CD14-positive monocyte (primary cell): ENCODE data around the gene SYT13. TPM values are rescaled to one million over a fixed set of nuclear protein-coding genes. Genes with fewer than 3 reads are reported as not detected.

ENCODE experiments used
- DNase-seq, 3 donors: peaks; one replicate each; pipeline ENCODE4 v3.0.0-alpha.2; 2011 to 2022
- H2AFZ ChIP-seq: 2 replicates; pipeline ENCODE4 v1.6.0; 2012; ENCODE audit warnings: mild to moderate bottlenecking, low read depth, low read length, inconsistent platforms; ENCODE audit not compliant: insufficient read depth, poor library complexity, severe bottlenecking
- H3K27ac ChIP-seq, 2 donors: 1 replicate in 1 of 2; 2 replicates in 1 of 2; pipeline ENCODE4 v1.5.1; 2012 to 2013; ENCODE audit warnings: low read length in 2 of 2, control low read depth in 1 of 2, inconsistent platforms in 1 of 2, low read depth in 1 of 2, mild to moderate bottlenecking in 1 of 2
- H3K27me3 ChIP-seq, 2 donors: one replicate each; pipeline versions ENCODE4 v1.6.0 to v1.6.1; 2011 to 2013; ENCODE audit warnings: low read length in 2 of 2; ENCODE audit not compliant: control insufficient read depth in 2 of 2, insufficient read depth in 2 of 2
- H3K36me3 ChIP-seq, 2 donors: replicated peaks in 1 of 2; 1 replicate in 1 of 2; 2 replicates in 1 of 2; pipeline versions ENCODE4 v1.5.1 to v1.6.1; 2012 to 2013; ENCODE audit warnings: low read length in 2 of 2, control low read depth in 1 of 2, inconsistent platforms in 1 of 2, mild to moderate bottlenecking in 1 of 2; ENCODE audit not compliant: insufficient read depth in 2 of 2, control insufficient read depth in 1 of 2
- H3K4me1 ChIP-seq, 2 donors: 1 replicate in 1 of 2; 2 replicates in 1 of 2; pipeline versions ENCODE4 v1.5.1 to v1.6.1; 2012 to 2013; ENCODE audit warnings: low read length in 2 of 2, control low read depth in 1 of 2, inconsistent platforms in 1 of 2, mild to moderate bottlenecking in 1 of 2, moderate library complexity in 1 of 2; ENCODE audit not compliant: insufficient read depth in 2 of 2, control insufficient read depth in 1 of 2
- H3K4me2 ChIP-seq: replicated peaks from 2 replicates; pipeline ENCODE3; 2012; ENCODE audit warnings: low read length, moderate library complexity, mild to moderate bottlenecking; ENCODE audit not compliant: poor library complexity, severe bottlenecking; ENCODE audit errors: extremely low read depth
- H3K4me3 ChIP-seq, 3 experiments: fragments of 200-600 bp in 1 of 3; sonication (generic) in 1 of 3; replicated peaks in 1 of 3; 1 replicate in 2 of 3; 2 replicates in 1 of 3; pipeline ENCODE4 v1.5.1; 2011 to 2013; ENCODE audit warnings: low read length in 3 of 3, mild to moderate bottlenecking in 3 of 3, control low read depth in 2 of 3, low read depth in 2 of 3, inconsistent platforms in 1 of 3, moderate library complexity in 1 of 3
- H3K79me2 ChIP-seq: 2 replicates; pipeline ENCODE4 v1.6.0; 2012; ENCODE audit warnings: mild to moderate bottlenecking, control low read depth, inconsistent platforms, low read length, moderate library complexity; ENCODE audit not compliant: insufficient read depth
- H3K9ac ChIP-seq: 2 replicates; pipeline ENCODE4 v1.6.0; 2017; ENCODE audit warnings: low read length, mild to moderate bottlenecking; ENCODE audit not compliant: insufficient read depth, poor library complexity, severe bottlenecking
- H3K9me3 ChIP-seq, 2 donors: replicated peaks in 1 of 2; 1 replicate in 1 of 2; 2 replicates in 1 of 2; pipeline versions ENCODE4 v1.5.1 to v1.6.1; 2012 to 2013; ENCODE audit warnings: low read length in 2 of 2, control low read depth in 1 of 2; ENCODE audit not compliant: control insufficient read depth in 1 of 2, insufficient read depth in 1 of 2
- H4K20me1 ChIP-seq: 2 replicates; pipeline ENCODE4 v1.6.0; 2012; ENCODE audit warnings: mild to moderate bottlenecking, low read length, control low read depth, moderate library complexity; ENCODE audit not compliant: insufficient read depth
- H3K27ac Mint-ChIP-seq, 7 donors: one replicate each; pipeline ENCODE4 v1.8.0; 2020; ENCODE audit warnings: mild to moderate bottlenecking in 7 of 7, mixed read lengths in 7 of 7, moderate library complexity in 6 of 7, inconsistent platforms in 2 of 7
- H3K27me3 Mint-ChIP-seq, 3 donors: one replicate each; pipeline ENCODE4 v1.8.0; 2021 to 2022; ENCODE audit warnings: low read depth in 3 of 3, mild to moderate bottlenecking in 3 of 3, mixed read lengths in 3 of 3, moderate library complexity in 3 of 3, inconsistent platforms in 1 of 3
- H3K36me3 Mint-ChIP-seq, 2 donors: one replicate each; pipeline ENCODE4 v1.8.0; 2020; ENCODE audit warnings: mixed read lengths in 2 of 2, inconsistent platforms in 1 of 2, mild to moderate bottlenecking in 1 of 2
- H3K4me1 Mint-ChIP-seq: one replicate; pipeline ENCODE4 v1.8.0; 2020; ENCODE audit warnings: mild to moderate bottlenecking, mixed read lengths
- H3K4me3 Mint-ChIP-seq, 2 donors: one replicate each; pipeline ENCODE4 v1.8.0; 2020; ENCODE audit warnings: mild to moderate bottlenecking in 2 of 2, mixed read lengths in 2 of 2, moderate library complexity in 1 of 2
- H3K9me3 Mint-ChIP-seq, 7 donors: one replicate each; pipeline ENCODE4 v1.8.0; 2020 to 2022; ENCODE audit warnings: mixed read lengths in 7 of 7, mild to moderate bottlenecking in 6 of 7, moderate library complexity in 6 of 7, inconsistent platforms in 2 of 7
- WGBS: methylation state at CpG from one replicate; pipeline ENCODE4 v1.1.5; 2013; ENCODE audit warnings: missing lambda C conversion rate; ENCODE audit not compliant: insufficient coverage; 5-methylcytosine and 5-hydroxymethylcytosine counted together
- intact Hi-C, 2 donors: fragments of 100-400 bp; cut with micrococcal nuclease; formaldehyde crosslinking; loops; one replicate each; pipeline versions ENCODE4 v1.15.0 to v1.15.1; 2023
- polyA plus RNA-seq, 3 donors: library from polyadenylated mRNA; depleted of rRNA in 1 of 3; unstranded in 2 of 3; stranded (reverse) in 1 of 3; fragments of 300-500 nt in 2 of 3; fragments of >200 nt in 1 of 3; fragmentation: Illumina TruSeq in 2 of 3; gene quantifications; 1 replicate in 2 of 3; 2 replicates in 1 of 3; pipeline ENCODE4 v1.2.3, GENCODE V29; 2012 to 2021
- TF ChIP-seq, protein P1 (sequence below): fragments of 200-600 bp; IDR thresholded peaks from one replicate; pipeline ENCODE4 v1.8.0; 2022; ENCODE audit warnings: antibody characterized with exemption, mild to moderate bottlenecking

SYT13 gene
- polyA plus RNA-seq, 3 donors, result not detected

DNA sequence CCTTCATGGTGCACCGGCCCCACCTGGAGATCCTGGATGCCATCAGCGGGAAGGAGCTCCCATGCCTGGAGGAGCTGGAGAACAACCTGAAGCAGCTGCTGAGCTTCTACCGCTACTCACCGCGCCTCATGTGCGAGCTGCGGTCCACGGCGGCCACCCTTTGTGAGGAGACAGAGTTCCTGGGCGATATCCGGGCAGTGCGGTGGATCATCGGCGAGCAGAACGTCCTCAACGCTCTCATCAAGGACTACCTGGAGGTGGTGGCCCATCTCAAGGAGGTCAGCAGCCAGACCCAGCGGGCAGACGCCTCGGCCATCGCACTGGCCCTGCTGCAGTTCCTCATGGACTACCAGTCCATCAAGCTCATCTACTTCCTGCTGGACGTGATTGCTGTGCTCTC, 59.2 kb downstream of the SYT13 start:
- no peaks in the 10 kb centered on the region for H3K27me3 ChIP-seq
- Mint-ChIP-seq H3K36me3 (peaks cover 12 to 15% of the 10 kb centered on the region in 2 donors), H3K27ac (peak overlapping the region in 1 of 7 donors; percentile 58), H3K4me3 (no peak overlapping the region), H3K27me3 (peaks cover 0 to 1% (median 0%) of the 10 kb centered on the region in 3 donors), H3K9me3 (no peaks in the 10 kb centered on the region), H3K4me1 (no peaks in the 10 kb centered on the region)
- H3K27ac ChIP-seq, result no peak overlapping the region
- no peaks in the 10 kb centered on the region for H4K20me1 ChIP-seq
- no peak overlapping the region for H2AFZ ChIP-seq
- DNase-seq, result no peak
- H3K79me2 ChIP-seq, result no peaks in the 10 kb centered on the region
- intact Hi-C loops, result no loop called here
- H3K4me1 ChIP-seq, result no peaks in the 10 kb centered on the region
- no peak overlapping the region for H3K4me2 ChIP-seq
- H3K4me3 ChIP-seq, result no peak overlapping the region
- no peak overlapping the region for H3K9ac ChIP-seq
- H3K36me3 ChIP-seq, result no peaks in the 10 kb centered on the region
- no peaks in the 10 kb centered on the region for H3K9me3 ChIP-seq
- 97% methylated on average over 21 of the region's 21 CpGs for WGBS
- TF ChIP-seq, protein P1, sequence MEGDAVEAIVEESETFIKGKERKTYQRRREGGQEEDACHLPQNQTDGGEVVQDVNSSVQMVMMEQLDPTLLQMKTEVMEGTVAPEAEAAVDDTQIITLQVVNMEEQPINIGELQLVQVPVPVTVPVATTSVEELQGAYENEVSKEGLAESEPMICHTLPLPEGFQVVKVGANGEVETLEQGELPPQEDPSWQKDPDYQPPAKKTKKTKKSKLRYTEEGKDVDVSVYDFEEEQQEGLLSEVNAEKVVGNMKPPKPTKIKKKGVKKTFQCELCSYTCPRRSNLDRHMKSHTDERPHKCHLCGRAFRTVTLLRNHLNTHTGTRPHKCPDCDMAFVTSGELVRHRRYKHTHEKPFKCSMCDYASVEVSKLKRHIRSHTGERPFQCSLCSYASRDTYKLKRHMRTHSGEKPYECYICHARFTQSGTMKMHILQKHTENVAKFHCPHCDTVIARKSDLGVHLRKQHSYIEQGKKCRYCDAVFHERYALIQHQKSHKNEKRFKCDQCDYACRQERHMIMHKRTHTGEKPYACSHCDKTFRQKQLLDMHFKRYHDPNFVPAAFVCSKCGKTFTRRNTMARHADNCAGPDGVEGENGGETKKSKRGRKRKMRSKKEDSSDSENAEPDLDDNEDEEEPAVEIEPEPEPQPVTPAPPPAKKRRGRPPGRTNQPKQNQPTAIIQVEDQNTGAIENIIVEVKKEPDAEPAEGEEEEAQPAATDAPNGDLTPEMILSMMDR, result no peak

DNA sequence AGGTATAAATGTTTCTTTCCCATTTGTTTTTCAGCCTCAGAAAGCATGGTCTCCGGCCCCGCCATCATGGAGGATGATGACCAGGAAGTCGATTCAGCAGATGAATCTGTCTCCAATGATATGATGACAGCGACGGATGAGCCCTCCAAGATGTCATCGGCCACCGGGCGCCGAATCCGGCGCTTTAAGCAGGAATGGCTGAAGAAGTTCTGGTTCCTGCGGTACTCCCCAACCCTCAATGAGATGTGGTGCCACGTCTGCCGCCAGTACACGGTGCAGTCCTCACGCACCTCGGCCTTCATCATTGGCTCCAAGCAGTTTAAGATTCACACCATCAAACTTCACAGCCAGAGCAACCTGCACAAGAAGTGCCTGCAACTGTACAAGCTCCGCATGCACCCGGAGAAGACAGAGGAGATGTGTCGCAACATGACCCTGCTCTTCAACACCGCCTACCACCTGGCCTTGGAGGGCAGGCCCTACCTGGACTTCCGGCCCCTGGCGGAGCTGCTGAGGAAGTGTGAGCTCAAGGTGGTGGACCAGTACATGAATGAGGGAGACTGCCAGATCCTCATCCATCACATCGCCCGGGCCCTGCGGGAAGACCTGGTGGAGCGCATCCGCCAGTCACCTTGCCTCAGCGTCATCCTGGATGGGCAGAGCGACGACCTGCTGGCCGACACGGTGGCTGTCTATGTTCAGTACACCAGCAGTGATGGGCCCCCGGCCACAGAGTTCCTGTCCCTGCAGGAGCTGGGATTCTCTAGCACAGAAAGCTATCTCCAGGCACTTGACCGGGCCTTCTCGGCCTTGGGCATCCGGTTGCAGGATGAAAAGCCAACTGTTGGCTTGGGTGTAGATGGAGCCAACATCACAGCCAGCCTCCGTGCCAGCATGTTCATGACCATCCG, 59.9 kb downstream of the SYT13 start:
- TF ChIP-seq, protein P1, result no peak
- Histone ChIP-seq H4K20me1 (no peaks in the 10 kb centered on the region), H3K27me3 (no peaks in the 10 kb centered on the region), H3K9ac (no peak overlapping the region), H3K4me2 (no peak overlapping the region), H3K4me3 (no peak overlapping the region), H3K9me3 (no peaks in the 10 kb centered on the region), H2AFZ (no peak overlapping the region), H3K79me2 (no peaks in the 10 kb centered on the region), H3K4me1 (no peaks in the 10 kb centered on the region), H3K27ac (no peak overlapping the region), H3K36me3 (no peaks in the 10 kb centered on the region)
- Mint-ChIP-seq H3K27ac (no peak overlapping the region), H3K36me3 (peaks cover 12 to 15% of the 10 kb centered on the region in 2 donors), H3K27me3 (peaks cover 0 to 1% (median 0%) of the 10 kb centered on the region in 3 donors), H3K9me3 (no peaks in the 10 kb centered on the region), H3K4me3 (no peak overlapping the region), H3K4me1 (no peaks in the 10 kb centered on the region)
- intact Hi-C loops, result no loop called here
- no peak for DNase-seq
- WGBS, result 98% methylated on average over 38 of the region's 39 CpGs
